Adrenal gland (tissue), 5 donors: ENCODE results near the gene CRB3.

Experiments used
- CTCF ChIP-seq, 6 experiments: fragments of 450-650 bp in 4 of 6; fragments of 200-600 bp in 2 of 6; sonication (generic) in 1 of 6; IDR thresholded peaks; 1 replicate in 5 of 6; 2 replicates in 1 of 6; pipeline versions ENCODE4 v1.5.1 to v1.8.0; 2016 to 2021; ENCODE audit warnings: antibody characterized with exemption in 6 of 6, mild to moderate bottlenecking in 2 of 6, moderate library complexity in 1 of 6
- POLR2A ChIP-seq, 2 donors: fragments of 450-650 bp; IDR thresholded peaks; one replicate each; pipeline ENCODE4 v1.6.1; 2017; ENCODE audit warnings: antibody characterized with exemption in 2 of 2, mild to moderate bottlenecking in 2 of 2, moderate library complexity in 1 of 2
- donor health status: DM: no; HTN: no; CAD: no.

- TF ChIP-seq CTCF (IDR thresholded peaks at IDR 0.05): no peak
- TF ChIP-seq POLR2A (IDR thresholded peaks at IDR 0.05): no peak
These were observed 50.0 kb downstream of the CRB3 start for GRCh38 chr19:6514089-6514488.
